Kidney (tissue), 14 donors: ENCODE data around the gene CCDC12. TPM values are rescaled to one million over a fixed set of nuclear protein-coding genes. Genes with fewer than 3 reads are reported as not detected.

Source experiments
- DNase-seq, 5 donors: peaks; one replicate each; pipeline ENCODE4 v3.0.0-alpha.2; 2013 to 2020
- FAIRE-seq: peaks from 2 replicates; lab custom pipeline; 2012; peaks lifted over from hg19 to GRCh38; lab: Jason Lieb, UNC
- H3K27ac ChIP-seq, 2 donors: one replicate each; pipeline ENCODE4 v1.7.0; 2013; ENCODE audit warnings: low read depth in 2 of 2, low read length in 2 of 2, inconsistent platforms in 1 of 2
- H3K27me3 ChIP-seq: one replicate; pipeline ENCODE4 v1.7.1; 2013; ENCODE audit warnings: low read length, inconsistent platforms; ENCODE audit not compliant: control insufficient read depth, insufficient read depth
- H3K36me3 ChIP-seq, 3 donors: one replicate each; pipeline versions ENCODE4 v1.7.0 to v1.7.1; 2013; ENCODE audit warnings: low read length in 3 of 3, control low read depth in 1 of 3, inconsistent platforms in 1 of 3; ENCODE audit not compliant: insufficient read depth in 3 of 3, control insufficient read depth in 2 of 3
- H3K4me1 ChIP-seq, 3 donors: one replicate each; pipeline versions ENCODE4 v1.7.0 to v1.7.1; 2013; ENCODE audit warnings: low read length in 3 of 3, inconsistent platforms in 1 of 3, low read depth in 1 of 3; ENCODE audit not compliant: control insufficient read depth in 2 of 3, insufficient read depth in 2 of 3
- H3K4me3 ChIP-seq, 3 donors: one replicate each; pipeline versions ENCODE4 v1.7.0 to v1.8.1; 2013; ENCODE audit warnings: low read length in 3 of 3, control low read depth in 1 of 3, inconsistent platforms in 1 of 3
- H3K9ac ChIP-seq, 3 donors: one replicate each; pipeline versions ENCODE4 v1.7.0 to v1.7.1; 2013; ENCODE audit warnings: low read length in 3 of 3, control low read depth in 1 of 3, inconsistent platforms in 1 of 3
- H3K9me3 ChIP-seq, 3 donors: one replicate each; pipeline versions ENCODE4 v1.7.0 to v1.7.1; 2013; ENCODE audit warnings: low read length in 3 of 3, control low read depth in 1 of 3, inconsistent platforms in 1 of 3; ENCODE audit not compliant: control insufficient read depth in 2 of 3, insufficient read depth in 1 of 3
- intact Hi-C: fragments of 100-400 bp; cut with DNase I; formaldehyde crosslinking; loops from one replicate; pipeline ENCODE4 v1.11.1; 2022
- polyA plus RNA-seq: library from polyadenylated mRNA; stranded (reverse); fragments of 350-450 nt; fragmentation: Illumina TruSeq; extraction: RNeasy Lipid Tissue Mini Kit (QIAGEN cat#74804); gene quantifications from one replicate; pipeline ENCODE4 v1.2.3, GENCODE V29; 2014; ENCODE audit warnings: low read depth, low replicate concordance; ENCODE audit not compliant: insufficient read depth
- total RNA-seq: library from RNA; stranded (reverse); fragmentation: NEBNext Ultra II Directional; extraction: Animal tissue kit (Norgen Biotek cat#: 25700); gene quantifications from one replicate; pipeline ENCODE4 v1.2.1, GENCODE V29; 2021
- TF ChIP-seq, protein P1 (sequence below): IDR thresholded peaks from 3 replicates; pipeline ENCODE4 v1.5.1; 2012; ENCODE audit warnings: mild to moderate bottlenecking, moderate library complexity, borderline replicate concordance; ENCODE audit not compliant: insufficient read depth; ENCODE audit errors: extremely low read depth
- donor health status: control.
- donor health status: control.
- donor health status: control.
- donor health status: control.
- donor health status: control.
- donor health status: DM: yes; HTN: yes; CAD: no.
- donor health status: Normal renal cell carcinoma (clear cell type).

The CCDC12 gene
- total and polyA plus RNA-seq, 2 donors from 2014 or later: 59.7 to 85.6 TPM

DNA sequence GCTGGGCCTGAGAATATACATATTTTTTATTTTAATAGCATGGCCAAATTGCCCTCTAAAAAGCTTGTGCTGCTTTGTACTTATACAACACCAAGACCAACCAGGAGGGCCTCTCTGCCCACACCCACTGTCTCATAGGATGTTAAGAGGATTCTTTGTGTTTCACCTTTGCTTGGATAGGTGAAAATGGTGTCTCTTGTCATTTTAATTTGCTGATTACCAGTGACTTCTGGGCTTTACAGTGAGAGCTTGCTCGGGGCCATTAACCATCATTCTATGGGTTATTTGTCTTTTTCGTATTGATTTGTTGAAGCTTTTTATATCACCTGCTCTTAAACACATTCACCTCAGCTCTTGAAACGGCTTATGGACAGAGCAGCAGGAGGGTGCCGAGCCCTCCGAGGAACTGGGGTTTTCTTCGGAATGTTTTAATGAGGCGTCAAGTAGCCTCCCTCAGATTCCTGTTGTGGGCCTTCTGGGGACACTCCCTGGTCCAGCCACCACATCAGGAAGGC lies 88.5 kb downstream of the CCDC12 start:
- H3K27me3 ChIP-seq: no peaks in the 10 kb centered on the region
- H3K9ac ChIP-seq: peak overlapping the region in 2 of 3 donors; percentile 37 to 38
- peaks cover 6 to 59% (median 43%) of the 10 kb centered on the region in 3 donors for H3K4me1 ChIP-seq
- H3K27ac ChIP-seq: peak overlapping the region; percentile 65 to 69
- H3K36me3 ChIP-seq: peaks cover 0 to 8% (median 0%) of the 10 kb centered on the region in 3 donors
- intact Hi-C loops: no loop called here
- FAIRE-seq: no peak
- H3K4me3 ChIP-seq: peak overlapping the region in 1 of 3 donors; percentile 87
- TF ChIP-seq, protein P1, sequence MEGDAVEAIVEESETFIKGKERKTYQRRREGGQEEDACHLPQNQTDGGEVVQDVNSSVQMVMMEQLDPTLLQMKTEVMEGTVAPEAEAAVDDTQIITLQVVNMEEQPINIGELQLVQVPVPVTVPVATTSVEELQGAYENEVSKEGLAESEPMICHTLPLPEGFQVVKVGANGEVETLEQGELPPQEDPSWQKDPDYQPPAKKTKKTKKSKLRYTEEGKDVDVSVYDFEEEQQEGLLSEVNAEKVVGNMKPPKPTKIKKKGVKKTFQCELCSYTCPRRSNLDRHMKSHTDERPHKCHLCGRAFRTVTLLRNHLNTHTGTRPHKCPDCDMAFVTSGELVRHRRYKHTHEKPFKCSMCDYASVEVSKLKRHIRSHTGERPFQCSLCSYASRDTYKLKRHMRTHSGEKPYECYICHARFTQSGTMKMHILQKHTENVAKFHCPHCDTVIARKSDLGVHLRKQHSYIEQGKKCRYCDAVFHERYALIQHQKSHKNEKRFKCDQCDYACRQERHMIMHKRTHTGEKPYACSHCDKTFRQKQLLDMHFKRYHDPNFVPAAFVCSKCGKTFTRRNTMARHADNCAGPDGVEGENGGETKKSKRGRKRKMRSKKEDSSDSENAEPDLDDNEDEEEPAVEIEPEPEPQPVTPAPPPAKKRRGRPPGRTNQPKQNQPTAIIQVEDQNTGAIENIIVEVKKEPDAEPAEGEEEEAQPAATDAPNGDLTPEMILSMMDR: no peak
- DNase-seq: peak in 1 of 5 donors; percentile 2
- H3K9me3 ChIP-seq: no peaks in the 10 kb centered on the region

DNA sequence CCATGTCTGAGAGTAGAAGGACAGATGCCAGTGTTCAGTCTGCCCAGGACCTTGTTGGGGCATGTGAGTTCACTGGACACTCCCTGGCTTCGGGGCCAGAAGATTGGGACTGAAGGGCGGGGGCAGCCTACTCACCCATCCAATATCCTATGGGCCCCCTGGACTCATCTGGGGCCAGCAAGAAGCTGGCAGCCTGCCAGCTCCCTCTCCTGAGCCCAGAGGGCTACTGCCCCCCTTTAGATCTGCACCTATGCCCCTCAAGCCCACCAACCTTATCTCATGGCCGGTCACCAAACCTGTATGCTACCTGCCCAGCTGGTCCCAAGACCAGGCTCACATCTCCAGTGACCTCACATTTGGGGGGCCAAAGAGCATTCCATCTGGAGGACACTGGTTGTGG lies 90.9 kb downstream of the CCDC12 start:
- H3K4me1 ChIP-seq: peaks cover 3 to 41% (median 23%) of the 10 kb centered on the region in 3 donors
- peak overlapping the region in 2 of 3 donors; percentile 86 to 87 for H3K4me3 ChIP-seq
- no peak for FAIRE-seq
- H3K27ac ChIP-seq: peak overlapping the region; percentile 90 to 94
- TF ChIP-seq, protein P1: no peak
- intact Hi-C loops: no loop called here
- H3K9me3 ChIP-seq: no peaks in the 10 kb centered on the region
- peak overlapping the region; percentile 6 to 95 (median 33) for H3K9ac ChIP-seq
- H3K36me3 ChIP-seq: no peaks in the 10 kb centered on the region
- no peaks in the 10 kb centered on the region for H3K27me3 ChIP-seq
- no peak for DNase-seq

DNA sequence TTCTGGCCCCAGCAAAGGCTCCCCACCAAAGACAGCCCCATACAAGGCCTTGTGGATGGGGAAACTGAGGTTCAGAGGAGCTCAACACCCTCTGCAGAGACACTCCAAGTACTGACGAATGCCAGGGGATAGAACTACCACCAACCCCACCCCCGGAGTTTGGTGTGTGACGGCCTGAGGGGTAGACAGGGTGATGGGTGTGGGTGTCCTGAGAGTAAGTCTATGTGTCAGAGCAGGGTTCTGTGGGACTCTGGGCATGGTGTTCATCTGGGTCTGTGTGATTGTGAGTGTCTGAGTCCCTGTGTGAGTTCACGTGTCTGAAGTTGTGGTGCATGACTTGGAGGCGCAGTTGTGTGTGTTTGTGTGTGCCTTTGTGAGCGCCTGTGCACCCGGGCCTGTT lies 91.6 kb downstream of the CCDC12 start:
- Histone ChIP-seq H3K9me3 (no peaks in the 10 kb centered on the region), H3K4me1 (peaks cover 3 to 39% (median 20%) of the 10 kb centered on the region in 3 donors), H3K27ac (peak overlapping the region; percentile 90 to 94), H3K36me3 (no peaks in the 10 kb centered on the region), H3K9ac (peak overlapping the region; percentile 6 to 95 (median 33)), H3K4me3 (peak overlapping the region; percentile 53 to 87 (median 86)), H3K27me3 (no peaks in the 10 kb centered on the region)
- intact Hi-C loops: no loop called here
- DNase-seq (no peak), FAIRE-seq (no peak)
- TF ChIP-seq, protein P1: no peak
